ENCODE results near the gene RBM26. TPM values are rescaled to one million over a fixed set of nuclear protein-coding genes. Genes with fewer than 3 reads are reported as not detected.
"Not testable (repeated sequence)": the region's sequence is repeated elsewhere in the genome, so short reads cannot be mapped to it uniquely, and the experiment has no call there.

RBM26 gene
- total RNA-seq, 1 donor from 2014 or later, result 20.6 TPM

DNA sequence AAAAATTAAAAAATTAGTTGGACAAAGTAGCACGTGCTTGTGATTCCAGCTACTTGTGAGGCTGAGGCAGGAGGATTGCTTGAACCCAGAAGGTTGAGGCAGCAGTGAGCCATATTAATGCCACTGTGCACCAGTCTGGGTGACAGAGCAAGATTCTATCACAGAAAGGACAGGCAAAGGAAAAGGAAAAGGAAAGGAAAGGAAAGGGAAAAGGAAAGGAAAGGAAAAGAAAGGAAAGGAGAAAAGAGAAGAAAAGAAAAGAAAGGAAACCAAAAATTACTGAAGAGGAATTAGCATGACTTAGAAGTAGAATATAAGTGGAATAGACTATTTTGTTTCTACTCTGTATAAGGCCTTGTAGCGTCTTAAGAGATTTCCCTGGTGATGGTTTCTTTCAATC is 122.3 kb downstream of the RBM26 start:
- no peak for DNase-seq
- Histone ChIP-seq H3K9me3 (replicated peaks) (no peaks in the 10 kb centered on the region), H3K27ac (replicated peaks) (no peak overlapping the region), H3K4me1 (no peaks in the 10 kb centered on the region), H3K4me3 (no peak overlapping the region), H3K36me3 (no peaks in the 10 kb centered on the region), H3K27me3 (ENCODE audit: low read depth) (no peaks in the 10 kb centered on the region)
- intact Hi-C loops (cut with micrococcal nuclease), result no loop called here
- TF ChIP-seq, protein P1, sequence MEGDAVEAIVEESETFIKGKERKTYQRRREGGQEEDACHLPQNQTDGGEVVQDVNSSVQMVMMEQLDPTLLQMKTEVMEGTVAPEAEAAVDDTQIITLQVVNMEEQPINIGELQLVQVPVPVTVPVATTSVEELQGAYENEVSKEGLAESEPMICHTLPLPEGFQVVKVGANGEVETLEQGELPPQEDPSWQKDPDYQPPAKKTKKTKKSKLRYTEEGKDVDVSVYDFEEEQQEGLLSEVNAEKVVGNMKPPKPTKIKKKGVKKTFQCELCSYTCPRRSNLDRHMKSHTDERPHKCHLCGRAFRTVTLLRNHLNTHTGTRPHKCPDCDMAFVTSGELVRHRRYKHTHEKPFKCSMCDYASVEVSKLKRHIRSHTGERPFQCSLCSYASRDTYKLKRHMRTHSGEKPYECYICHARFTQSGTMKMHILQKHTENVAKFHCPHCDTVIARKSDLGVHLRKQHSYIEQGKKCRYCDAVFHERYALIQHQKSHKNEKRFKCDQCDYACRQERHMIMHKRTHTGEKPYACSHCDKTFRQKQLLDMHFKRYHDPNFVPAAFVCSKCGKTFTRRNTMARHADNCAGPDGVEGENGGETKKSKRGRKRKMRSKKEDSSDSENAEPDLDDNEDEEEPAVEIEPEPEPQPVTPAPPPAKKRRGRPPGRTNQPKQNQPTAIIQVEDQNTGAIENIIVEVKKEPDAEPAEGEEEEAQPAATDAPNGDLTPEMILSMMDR (IDR thresholded peaks at IDR 0.05; ENCODE audit: borderline replicate concordance), result no peak

DNA sequence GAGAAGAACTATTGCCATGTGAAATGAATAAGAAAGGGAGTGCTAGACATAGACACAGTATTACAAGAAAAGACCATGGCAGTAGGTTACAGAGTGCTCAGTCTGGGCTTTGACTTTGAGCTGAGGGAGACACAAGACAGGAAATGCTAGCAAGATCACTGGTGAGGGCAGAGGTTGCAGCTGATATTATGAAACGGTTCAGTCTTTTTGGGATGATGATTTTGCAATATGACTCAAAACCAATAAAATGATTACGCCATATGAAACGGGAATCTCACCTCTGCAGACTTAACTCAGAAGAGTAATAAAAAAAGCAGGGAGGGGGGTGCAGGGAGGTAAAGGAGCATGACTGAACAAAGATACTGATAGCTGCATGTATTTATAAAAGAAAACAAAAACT is 123.1 kb downstream of the RBM26 start:
- TF ChIP-seq, protein P1 (IDR thresholded peaks at IDR 0.05; ENCODE audit: borderline replicate concordance), result no peak
- Histone ChIP-seq H3K27ac (replicated peaks) (no peak overlapping the region), H3K9me3 (replicated peaks) (no peaks in the 10 kb centered on the region), H3K27me3 (ENCODE audit: low read depth) (no peaks in the 10 kb centered on the region), H3K4me3 (no peak overlapping the region), H3K36me3 (no peaks in the 10 kb centered on the region), H3K4me1 (no peaks in the 10 kb centered on the region)
- DNase-seq, result no peak
- intact Hi-C loops (cut with micrococcal nuclease), result no loop called here

- Histone ChIP-seq H3K36me3 (no peaks in the 10 kb centered on the region), H3K4me1 (no peaks in the 10 kb centered on the region), H3K9me3 (replicated peaks) (no peaks in the 10 kb centered on the region), H3K4me3 (no peak overlapping the region), H3K27ac (replicated peaks) (no peak overlapping the region), H3K27me3 (ENCODE audit: low read depth) (no peaks in the 10 kb centered on the region)
- TF ChIP-seq, protein P1 (IDR thresholded peaks at IDR 0.05; ENCODE audit: borderline replicate concordance), result no peak
- DNase-seq, result no peak
- intact Hi-C loops (cut with micrococcal nuclease), result no loop called here
Observed at GRCh38 chr13:79282508-79282907, 123.5 kb downstream of the RBM26 start.

DNA sequence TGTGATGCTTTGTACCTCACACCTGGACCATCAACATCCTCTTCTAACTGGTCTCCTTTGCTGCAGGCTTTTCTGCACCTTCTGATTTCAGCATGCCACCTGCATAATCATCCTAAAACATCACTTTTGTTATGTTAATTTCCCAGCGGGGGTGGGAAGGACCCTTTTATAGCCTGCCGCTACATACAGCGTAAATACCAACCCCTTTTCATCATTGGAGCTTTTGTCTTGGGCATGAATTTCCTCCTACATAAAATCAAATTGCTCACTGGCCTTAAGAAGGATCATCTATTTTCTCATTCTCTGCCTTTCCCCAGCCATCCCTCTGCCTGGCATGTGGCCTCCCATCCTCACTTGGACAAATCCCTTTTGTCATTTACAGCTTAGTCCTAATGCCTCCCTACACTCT is 124.7 kb downstream of the RBM26 start:
- no peaks in the 10 kb centered on the region for H3K27me3 ChIP-seq (ENCODE audit: low read depth)
- H3K27ac ChIP-seq (replicated peaks), result no peak overlapping the region
- H3K36me3 ChIP-seq, result no peaks in the 10 kb centered on the region
- intact Hi-C loops (cut with micrococcal nuclease), result no loop called here
- H3K9me3 ChIP-seq (replicated peaks), result no peaks in the 10 kb centered on the region
- DNase-seq, result no peak
- H3K4me1 ChIP-seq, result no peaks in the 10 kb centered on the region
- TF ChIP-seq, protein P1 (IDR thresholded peaks at IDR 0.05; ENCODE audit: borderline replicate concordance), result no peak
- no peak overlapping the region for H3K4me3 ChIP-seq

- DNase-seq; intact Hi-C loops (cut with micrococcal nuclease); H3K9me3 ChIP-seq (replicated peaks); H3K27ac ChIP-seq (replicated peaks); H3K4me3 ChIP-seq; H3K4me1 ChIP-seq; H3K27me3 ChIP-seq (ENCODE audit: low read depth); H3K36me3 ChIP-seq: not testable (repeated sequence)
Observed at GRCh38 chr13:79279735-79280134, 126.3 kb downstream of the RBM26 start.

- no peak overlapping the region for H3K4me3 ChIP-seq
Observed at GRCh38 chr13:79273045-79273444, 133.0 kb downstream of the RBM26 start.

More at GRCh38 chr13:79273045-79273444, 133.0 kb downstream of the RBM26 start:
- intact Hi-C loops (cut with micrococcal nuclease), result no loop called here
- TF ChIP-seq, protein P1 (IDR thresholded peaks at IDR 0.05; ENCODE audit: borderline replicate concordance), result no peak
- no peak overlapping the region for H3K27ac ChIP-seq (replicated peaks)
- H3K27me3 ChIP-seq (ENCODE audit: low read depth), result no peaks in the 10 kb centered on the region
- peaks cover 8% of the 10 kb centered on the region for H3K9me3 ChIP-seq (replicated peaks)
- DNase-seq, result no peak
- H3K4me1 ChIP-seq, result no peaks in the 10 kb centered on the region
- no peaks in the 10 kb centered on the region for H3K36me3 ChIP-seq

Measured in left ventricle myocardium inferior (tissue), 1 donor.